Left ventricle myocardium inferior (tissue), 1 donor: ENCODE data around the gene RUNX2. TPM values are rescaled to one million over a fixed set of nuclear protein-coding genes. Genes with fewer than 3 reads are reported as not detected.

ENCODE experiments used
- DNase-seq: peaks from one replicate; pipeline ENCODE4 v3.0.0-alpha.2; 2020
- H3K27ac ChIP-seq: fragments of 200-600 bp; replicated peaks from 2 replicates; pipeline ENCODE4 v1.8.0; 2021
- H3K27me3 ChIP-seq: fragments of 200-600 bp; 2 replicates; pipeline ENCODE4 v1.8.0; 2021; ENCODE audit warnings: low read depth
- H3K36me3 ChIP-seq: fragments of 200-600 bp; 2 replicates; pipeline ENCODE4 v1.8.0; 2021
- H3K4me1 ChIP-seq: fragments of 200-600 bp; 2 replicates; pipeline ENCODE4 v1.8.0; 2021
- H3K4me3 ChIP-seq: fragments of 200-600 bp; 2 replicates; pipeline ENCODE4 v1.8.0; 2021; ENCODE audit warnings: mild to moderate bottlenecking, moderate library complexity
- H3K9me3 ChIP-seq: fragments of 200-600 bp; replicated peaks from 2 replicates; pipeline ENCODE4 v1.8.0; 2021
- CTCF ChIP-seq: fragments of 200-600 bp; IDR thresholded peaks from 2 replicates; pipeline ENCODE4 v1.8.0; 2021; ENCODE audit warnings: antibody characterized with exemption, mild to moderate bottlenecking, borderline replicate concordance
- intact Hi-C: fragments of 100-400 bp; cut with micrococcal nuclease; formaldehyde crosslinking; loops from one replicate; pipeline ENCODE4 v1.11.0; 2022
- total RNA-seq: library from RNA; stranded (reverse); fragmentation: NEBNext Ultra II Directional; extraction: Animal tissue kit (Norgen Biotek cat#: 25700); gene quantifications from one replicate; pipeline ENCODE4 v1.2.1, GENCODE V29; 2021
- donor health status: DM: no; HTN: yes; CAD: no; lungs with severe emphysema.

Gene RUNX2
- total RNA-seq, 1 donor from 2014 or later: 0.38 TPM

DNA sequence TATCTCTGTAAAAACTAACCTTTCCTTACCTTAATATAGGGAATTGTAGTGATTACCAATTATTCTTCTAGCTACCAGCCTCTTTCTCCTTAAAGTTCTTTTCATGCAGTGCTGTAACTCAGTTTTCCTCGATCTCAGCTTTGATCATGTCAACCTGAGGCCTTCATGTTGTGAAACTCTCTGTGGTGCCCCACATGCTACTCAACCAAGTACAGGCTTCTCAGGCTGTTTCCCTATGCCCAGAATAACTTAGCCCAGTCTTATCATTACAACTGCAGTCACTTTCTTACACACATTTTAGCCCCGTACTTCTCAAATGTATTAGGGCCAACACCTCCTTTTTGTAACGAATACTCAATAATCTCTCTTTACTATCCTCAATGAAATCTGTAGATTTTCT is 139.7 kb downstream of the RUNX2 start:
- H3K9me3 ChIP-seq: no peaks in the 10 kb centered on the region

DNA sequence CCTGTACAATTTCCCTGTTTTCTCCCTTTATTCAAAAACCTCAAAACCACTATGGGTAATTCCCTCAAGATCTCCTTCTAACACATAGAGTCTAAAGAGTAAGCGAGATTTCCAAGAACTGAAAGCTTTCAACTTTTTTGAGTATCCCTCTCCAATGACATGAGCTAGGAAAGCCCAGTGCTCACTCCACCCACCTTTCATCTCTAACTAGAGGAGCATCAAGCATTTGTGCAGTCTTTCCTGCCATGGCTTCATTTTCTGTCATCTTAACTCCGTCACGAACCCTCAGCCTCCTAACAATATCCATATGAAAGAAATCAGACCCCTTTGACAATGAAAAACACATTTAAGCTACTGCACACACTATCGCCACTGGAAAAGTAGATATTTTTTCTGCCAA is 141.5 kb downstream of the RUNX2 start:
- Histone ChIP-seq H3K27ac (no peak overlapping the region), H3K36me3 (no peaks in the 10 kb centered on the region), H3K4me3 (no peak overlapping the region), H3K27me3 (no peaks in the 10 kb centered on the region), H3K9me3 (no peaks in the 10 kb centered on the region), H3K4me1 (no peaks in the 10 kb centered on the region)
- no peak for TF ChIP-seq CTCF
- intact Hi-C loops: no loop called here
- DNase-seq: no peak

More for the DNA sequence above, 139.7 kb downstream of the RUNX2 start:
- intact Hi-C loops: no loop called here
- Histone ChIP-seq H3K27me3 (no peaks in the 10 kb centered on the region), H3K27ac (no peak overlapping the region), H3K4me1 (no peaks in the 10 kb centered on the region), H3K4me3 (no peak overlapping the region), H3K36me3 (no peaks in the 10 kb centered on the region)
- no peak for TF ChIP-seq CTCF
- no peak for DNase-seq

- no peak for DNase-seq
- no peaks in the 10 kb centered on the region for H3K4me1 ChIP-seq
- no peak for TF ChIP-seq CTCF
- no peak overlapping the region for H3K4me3 ChIP-seq
- H3K9me3 ChIP-seq: no peaks in the 10 kb centered on the region
- H3K36me3 ChIP-seq: no peaks in the 10 kb centered on the region
- intact Hi-C loops: no loop called here
- no peaks in the 10 kb centered on the region for H3K27me3 ChIP-seq
- H3K27ac ChIP-seq: no peak overlapping the region
Observed at GRCh38 chr6:45470131-45470738, 142.1 kb downstream of the RUNX2 start.

DNA sequence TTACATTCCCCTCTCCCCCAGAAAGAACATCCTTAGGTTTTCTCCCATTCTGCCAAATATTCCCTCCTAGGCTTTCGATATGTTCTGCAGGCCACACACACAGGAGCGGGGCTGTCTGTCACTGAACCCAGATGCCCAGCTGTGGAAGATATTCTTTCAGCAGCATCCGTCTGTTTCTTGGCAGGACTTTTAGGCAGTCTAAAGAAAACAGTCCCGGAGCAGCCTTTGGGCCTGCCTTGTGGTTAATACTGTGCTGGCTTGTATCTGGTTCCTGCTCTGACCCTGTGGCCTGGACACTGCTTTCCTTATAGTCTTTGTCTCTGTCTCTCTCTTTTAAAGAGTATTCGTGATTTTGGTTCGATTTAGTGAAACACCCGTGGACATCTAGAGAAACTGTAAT is 144.3 kb downstream of the RUNX2 start:
- no peak for DNase-seq
- H3K27ac ChIP-seq: no peak overlapping the region
- TF ChIP-seq CTCF: no peak
- no peaks in the 10 kb centered on the region for H3K36me3 ChIP-seq
- H3K27me3 ChIP-seq: no peaks in the 10 kb centered on the region
- H3K4me1 ChIP-seq: no peaks in the 10 kb centered on the region
- H3K9me3 ChIP-seq: no peaks in the 10 kb centered on the region
- intact Hi-C loops: no loop called here
- no peak overlapping the region for H3K4me3 ChIP-seq

DNA sequence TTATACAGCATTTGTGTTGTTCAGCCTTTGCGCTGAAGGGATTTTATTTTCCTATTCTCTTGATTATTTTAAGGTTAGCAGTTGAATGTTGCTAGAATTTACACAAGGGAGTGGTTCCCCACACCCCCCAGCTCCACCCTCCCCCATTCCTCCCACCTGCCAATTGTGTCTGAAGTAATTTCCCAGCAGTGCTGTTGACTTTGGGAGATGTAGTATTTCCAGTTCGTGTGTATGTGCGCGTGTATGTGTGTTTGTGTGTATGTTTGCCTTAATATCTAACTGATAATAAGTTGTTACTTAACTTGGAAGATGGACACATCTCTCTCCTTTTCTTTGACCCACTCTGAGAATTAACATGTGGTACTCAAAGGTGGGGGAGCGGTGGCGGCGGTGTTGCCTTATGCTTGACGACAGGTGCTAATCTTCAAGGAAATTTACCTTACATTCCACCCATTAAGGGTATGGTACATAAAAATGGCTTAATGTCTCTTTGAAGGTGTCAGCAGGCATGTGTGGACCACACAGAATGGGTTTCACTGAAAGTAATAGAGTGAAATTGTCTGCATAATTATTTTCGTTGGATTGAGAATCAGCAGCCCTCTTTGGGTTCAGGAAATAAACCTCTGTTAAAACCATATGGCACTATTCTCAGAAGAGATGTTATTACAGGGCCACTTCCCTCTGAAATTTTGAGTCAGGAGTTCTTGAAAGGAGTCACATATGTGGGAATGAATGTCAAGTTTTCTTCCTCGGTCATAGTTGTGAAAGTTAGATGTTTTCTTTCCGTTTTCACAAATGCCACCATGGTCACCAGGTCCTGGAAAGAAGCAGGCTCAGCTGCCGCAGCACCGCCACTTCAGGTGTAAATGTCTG is 145.2 kb downstream of the RUNX2 start:
- no peaks in the 10 kb centered on the region for H3K9me3 ChIP-seq
- H3K4me1 ChIP-seq: no peaks in the 10 kb centered on the region
- intact Hi-C loops: no loop called here
- H3K27me3 ChIP-seq: no peaks in the 10 kb centered on the region
- no peak for TF ChIP-seq CTCF
- no peak overlapping the region for H3K27ac ChIP-seq
- no peak overlapping the region for H3K4me3 ChIP-seq
- no peaks in the 10 kb centered on the region for H3K36me3 ChIP-seq
- DNase-seq: no peak
